Osteocyte (in vitro differentiated cells): Measurements from ENCODE around the gene SRC. TPM values are rescaled to one million over a fixed set of nuclear protein-coding genes. Genes with fewer than 3 reads are reported as not detected.
A peak's percentile ranks its signal among the peaks of the same experiment; 100 is the strongest.

Experiments
- DNase-seq: peaks from one replicate; pipeline ENCODE4 v3.0.0; 2021; ENCODE audit warnings: mixed read lengths; ENCODE audit not compliant: unreplicated experiment; ENCODE audit errors: extremely low spot score
- H3K27ac Mint-ChIP-seq: one replicate; pipeline ENCODE4 v1.8.0; 2021; ENCODE audit warnings: mild to moderate bottlenecking, mixed read lengths; ENCODE audit not compliant: unreplicated experiment
- H3K27me3 Mint-ChIP-seq: one replicate; pipeline ENCODE4 v1.8.0; 2021; ENCODE audit warnings: mixed read lengths; ENCODE audit not compliant: unreplicated experiment
- H3K36me3 Mint-ChIP-seq: one replicate; pipeline ENCODE4 v1.8.0; 2021; ENCODE audit warnings: mixed read lengths; ENCODE audit not compliant: unreplicated experiment
- H3K4me1 Mint-ChIP-seq: one replicate; pipeline ENCODE4 v1.8.0; 2021; ENCODE audit warnings: mixed read lengths; ENCODE audit not compliant: unreplicated experiment
- H3K4me3 Mint-ChIP-seq: one replicate; pipeline ENCODE4 v1.8.0; 2021; ENCODE audit warnings: mild to moderate bottlenecking, moderate library complexity, mixed read lengths; ENCODE audit not compliant: unreplicated experiment
- H3K9me3 Mint-ChIP-seq: one replicate; pipeline ENCODE4 v1.8.0; 2021; ENCODE audit warnings: mixed read lengths; ENCODE audit not compliant: unreplicated experiment
- CTCF ChIP-seq: fragments of 200-600 bp; sonication (generic); IDR thresholded peaks from 2 replicates; pipeline ENCODE4 v1.5.0; 2021; ENCODE audit warnings: antibody characterized with exemption, mild to moderate bottlenecking, moderate library complexity
- total RNA-seq: library from RNA; stranded (reverse); gene quantifications from 2 replicates; pipeline ENCODE4 v1.2.1, GENCODE V29; 2021

Gene SRC
- total RNA-seq, 1 donor from 2014 or later, result 32.5 TPM

GRCh38 chr20:37355252-37356180, 9.6 kb downstream of the SRC start:
- DNase-seq, result no peak
- H3K9me3 Mint-ChIP-seq, result no peaks in the 10 kb centered on the region
- peaks cover 31% of the 10 kb centered on the region for H3K4me1 Mint-ChIP-seq
- peaks cover 15% of the 10 kb centered on the region for H3K36me3 Mint-ChIP-seq
- H3K27ac Mint-ChIP-seq, result peak overlapping the region; percentile 27
- no peak for TF ChIP-seq CTCF
- no peaks in the 10 kb centered on the region for H3K27me3 Mint-ChIP-seq
- no peak overlapping the region for H3K4me3 Mint-ChIP-seq

GRCh38 chr20:37356387-37356786, 10.4 kb downstream of the SRC start:
- Mint-ChIP-seq H3K4me3 (no peak overlapping the region), H3K4me1 (peaks cover 31% of the 10 kb centered on the region), H3K36me3 (peaks cover 9% of the 10 kb centered on the region), H3K27me3 (no peaks in the 10 kb centered on the region), H3K9me3 (no peaks in the 10 kb centered on the region), H3K27ac (peak overlapping the region; percentile 64)
- DNase-seq, result no peak
- no peak for TF ChIP-seq CTCF

GRCh38 chr20:37356961-37357371, 11.0 kb downstream of the SRC start:
- no peak for DNase-seq
- H3K36me3 Mint-ChIP-seq, result peaks cover 5% of the 10 kb centered on the region
- no peaks in the 10 kb centered on the region for H3K9me3 Mint-ChIP-seq
- peaks cover 31% of the 10 kb centered on the region for H3K4me1 Mint-ChIP-seq
- H3K4me3 Mint-ChIP-seq, result no peak overlapping the region
- no peaks in the 10 kb centered on the region for H3K27me3 Mint-ChIP-seq
- peak overlapping the region; percentile 64 for H3K27ac Mint-ChIP-seq
- TF ChIP-seq CTCF, result no peak

- Mint-ChIP-seq H3K9me3 (no peaks in the 10 kb centered on the region), H3K4me3 (no peak overlapping the region), H3K4me1 (peaks cover 31% of the 10 kb centered on the region)
Measured at GRCh38 chr20:37357481-37358365, 11.8 kb downstream of the SRC start.

More at GRCh38 chr20:37357481-37358365, 11.8 kb downstream of the SRC start:
- DNase-seq, result no peak
- Mint-ChIP-seq H3K27ac (no peak overlapping the region), H3K27me3 (no peaks in the 10 kb centered on the region), H3K36me3 (peaks cover 4% of the 10 kb centered on the region)
- TF ChIP-seq CTCF, result no peak
